Smooth muscle cell of the umbilical artery (primary cell): ENCODE data around the gene DAZ2. TPM values are rescaled to one million over a fixed set of nuclear protein-coding genes. Genes with fewer than 3 reads are reported as not detected.

Experiments used
- total RNA-seq: library from RNA; depleted of rRNA; stranded (reverse); fragments of >200 nt; gene quantifications from 2 replicates; pipeline ENCODE4 v1.2.3, GENCODE V29; 2014

DAZ2 gene, protein sequence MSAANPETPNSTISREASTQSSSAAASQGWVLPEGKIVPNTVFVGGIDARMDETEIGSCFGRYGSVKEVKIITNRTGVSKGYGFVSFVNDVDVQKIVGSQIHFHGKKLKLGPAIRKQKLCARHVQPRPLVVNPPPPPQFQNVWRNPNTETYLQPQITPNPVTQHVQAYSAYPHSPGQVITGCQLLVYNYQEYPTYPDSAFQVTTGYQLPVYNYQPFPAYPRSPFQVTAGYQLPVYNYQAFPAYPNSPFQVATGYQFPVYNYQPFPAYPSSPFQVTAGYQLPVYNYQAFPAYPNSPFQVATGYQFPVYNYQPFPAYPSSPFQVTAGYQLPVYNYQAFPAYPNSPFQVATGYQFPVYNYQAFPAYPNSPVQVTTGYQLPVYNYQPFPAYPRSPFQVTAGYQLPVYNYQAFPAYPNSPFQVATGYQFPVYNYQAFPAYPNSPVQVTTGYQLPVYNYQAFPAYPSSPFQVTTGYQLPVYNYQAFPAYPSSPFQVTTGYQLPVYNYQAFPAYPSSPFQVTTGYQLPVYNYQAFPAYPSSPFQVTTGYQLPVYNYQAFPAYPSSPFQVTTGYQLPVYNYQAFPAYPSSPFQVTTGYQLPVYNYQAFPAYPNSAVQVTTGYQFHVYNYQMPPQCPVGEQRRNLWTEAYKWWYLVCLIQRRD
- not detected in 2 replicates for total RNA-seq

DNA sequence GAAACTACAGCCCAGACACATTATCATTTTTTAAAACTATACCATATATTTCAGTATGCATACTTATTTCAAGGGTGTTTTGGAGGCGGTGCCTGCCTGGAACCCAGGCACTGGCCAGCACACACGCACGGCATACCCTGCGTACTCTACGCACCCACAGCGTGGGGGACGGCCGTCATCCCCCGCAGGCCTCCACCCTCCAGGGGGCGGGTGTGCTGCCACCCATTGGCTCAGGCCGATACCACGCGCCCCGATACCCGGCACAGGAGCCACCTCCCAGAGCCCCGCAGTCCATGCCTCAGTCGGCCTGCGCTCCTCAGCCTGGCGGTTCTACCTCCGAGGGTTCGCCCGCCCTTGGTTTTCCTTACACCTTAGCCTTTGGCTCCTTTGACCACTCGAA, at the start of gene DAZ2:
Gene DAZ2, plus strand, starts transcription at position 301 of the 400 bp plus-strand sequence. CDS start 208 bp downstream, outside the sequence.

DNA sequence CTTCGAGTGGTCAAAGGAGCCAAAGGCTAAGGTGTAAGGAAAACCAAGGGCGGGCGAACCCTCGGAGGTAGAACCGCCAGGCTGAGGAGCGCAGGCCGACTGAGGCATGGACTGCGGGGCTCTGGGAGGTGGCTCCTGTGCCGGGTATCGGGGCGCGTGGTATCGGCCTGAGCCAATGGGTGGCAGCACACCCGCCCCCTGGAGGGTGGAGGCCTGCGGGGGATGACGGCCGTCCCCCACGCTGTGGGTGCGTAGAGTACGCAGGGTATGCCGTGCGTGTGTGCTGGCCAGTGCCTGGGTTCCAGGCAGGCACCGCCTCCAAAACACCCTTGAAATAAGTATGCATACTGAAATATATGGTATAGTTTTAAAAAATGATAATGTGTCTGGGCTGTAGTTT, 20.4 kb upstream of the DAZ2 start, which contains the start of gene DAZ1:
Gene DAZ1, minus strand, starts transcription at position 101 of the 400 bp plus-strand sequence. CDS start 208 bp downstream, outside the sequence.

Other genes starting within 250 kb of the DAZ2 start
- not detected in 2 replicates for gene BPY2, start 235.3 kb upstream of the DAZ2 start, total RNA-seq
- gene DAZ1, start 20.5 kb upstream of the DAZ2 start, total RNA-seq = not detected in 2 replicates